Lower lobe of right lung (tissue), 2 donors: ENCODE measurements around the gene NUP42. TPM values are rescaled to one million over a fixed set of nuclear protein-coding genes. Genes with fewer than 3 reads are reported as not detected.

ENCODE experiments used
- ATAC-seq, 2 donors: fragments of 200-7000 bp; cut with Tn5 transposase; one replicate each; pipeline ENCODE4 v1.9.1; 2020 to 2022; ENCODE audit warnings: mild to moderate bottlenecking in 2 of 2, moderate library complexity in 2 of 2
- DNase-seq: peaks from one replicate; pipeline ENCODE4 v3.0.0-alpha.2; 2020
- H3K27ac ChIP-seq: fragments of 200-600 bp; one replicate; pipeline ENCODE4 v1.8.0; 2022
- H3K27me3 ChIP-seq: fragments of 200-600 bp; one replicate; pipeline ENCODE4 v1.8.0; 2022; ENCODE audit warnings: low read depth
- H3K36me3 ChIP-seq: fragments of 200-600 bp; one replicate; pipeline ENCODE4 v1.8.0; 2022; ENCODE audit warnings: mild to moderate bottlenecking
- H3K4me1 ChIP-seq: fragments of 200-600 bp; one replicate; pipeline ENCODE4 v1.8.0; 2022
- H3K4me3 ChIP-seq: fragments of 200-600 bp; one replicate; pipeline ENCODE4 v1.8.0; 2022; ENCODE audit warnings: mild to moderate bottlenecking
- H3K9me3 ChIP-seq: fragments of 200-600 bp; one replicate; pipeline ENCODE4 v1.8.0; 2022
- CTCF ChIP-seq: fragments of 200-600 bp; IDR thresholded peaks from one replicate; pipeline ENCODE4 v1.8.0; 2022; ENCODE audit warnings: antibody characterized with exemption, mild to moderate bottlenecking
- intact Hi-C: fragments of 100-400 bp; cut with DNase I; formaldehyde crosslinking; loops from one replicate; pipeline ENCODE4 v1.11.0; 2022
- total RNA-seq: library from RNA; stranded (reverse); fragmentation: NEBNext Ultra II Directional; extraction: Animal tissue kit (Norgen Biotek cat#: 25700); gene quantifications from one replicate; pipeline ENCODE4 v1.2.1, GENCODE V29; 2021
- donor health status: DM: no; HTN: yes; CAD: no; lungs with severe emphysema.

The NUP42 gene
- total RNA-seq, 1 donor from 2014 or later: 32.7 TPM

GRCh38 chr7:23168111-23168885 lies 13.6 kb upstream of the NUP42 start:
- Histone ChIP-seq H3K4me3 (no peak overlapping the region), H3K36me3 (peaks cover 7% of the 10 kb centered on the region), H3K9me3 (no peaks in the 10 kb centered on the region), H3K27ac (no peak overlapping the region), H3K27me3 (no peaks in the 10 kb centered on the region), H3K4me1 (no peaks in the 10 kb centered on the region)
- DNase-seq (no peak), ATAC-seq (no peak)
- intact Hi-C loops: no loop called here
- TF ChIP-seq CTCF: no peak

- H3K27ac ChIP-seq: no peak overlapping the region
- no peaks in the 10 kb centered on the region for H3K27me3 ChIP-seq
- TF ChIP-seq CTCF: no peak
- H3K4me3 ChIP-seq: no peak overlapping the region
- ATAC-seq (no peak), DNase-seq (no peak)
- peaks cover 2% of the 10 kb centered on the region for H3K4me1 ChIP-seq
- H3K9me3 ChIP-seq: no peaks in the 10 kb centered on the region
- intact Hi-C loops: no loop called here
- H3K36me3 ChIP-seq: peaks cover 15% of the 10 kb centered on the region
Observed at GRCh38 chr7:23175938-23176337, 5.9 kb upstream of the NUP42 start.

GRCh38 chr7:23183279-23184012 lies 1.6 kb downstream of the NUP42 start:
- TF ChIP-seq CTCF: no peak
- Histone ChIP-seq H3K27me3 (no peaks in the 10 kb centered on the region), H3K4me1 (peaks cover 24% of the 10 kb centered on the region), H3K27ac (no peak overlapping the region), H3K9me3 (no peaks in the 10 kb centered on the region), H3K36me3 (peaks cover 34% of the 10 kb centered on the region), H3K4me3 (peak overlapping the region; percentile 88)
- intact Hi-C loops: no loop called here
- DNase-seq: no peak
- no peak for ATAC-seq

- no peaks in the 10 kb centered on the region for H3K27me3 ChIP-seq
- no peaks in the 10 kb centered on the region for H3K9me3 ChIP-seq
- peaks cover 24% of the 10 kb centered on the region for H3K4me1 ChIP-seq
- peaks cover 42% of the 10 kb centered on the region for H3K36me3 ChIP-seq
- no peak overlapping the region for H3K27ac ChIP-seq
- H3K4me3 ChIP-seq: no peak overlapping the region
- ATAC-seq: no peak
- intact Hi-C loops: no loop called here
- no peak for DNase-seq
- no peak for TF ChIP-seq CTCF
Observed at GRCh38 chr7:23184291-23184690, 2.4 kb downstream of the NUP42 start.

GRCh38 chr7:23184709-23185359 lies 3.0 kb downstream of the NUP42 start:
- ATAC-seq: no peak
- intact Hi-C loops: no loop called here

More at GRCh38 chr7:23184709-23185359, 3.0 kb downstream of the NUP42 start:
- Histone ChIP-seq H3K27ac (no peak overlapping the region), H3K4me3 (no peak overlapping the region), H3K4me1 (peaks cover 24% of the 10 kb centered on the region), H3K27me3 (no peaks in the 10 kb centered on the region), H3K36me3 (peaks cover 47% of the 10 kb centered on the region), H3K9me3 (no peaks in the 10 kb centered on the region)
- peak; percentile 46 for TF ChIP-seq CTCF
- no peak for DNase-seq
